Fibroblast of villous mesenchyme (primary cell): Measurements from ENCODE around the gene PRKAG1. TPM values are rescaled to one million over a fixed set of nuclear protein-coding genes. Genes with fewer than 3 reads are reported as not detected.
A peak's percentile ranks its signal among the peaks of the same experiment; 100 is the strongest.

Source experiments
- DNase-seq: peaks from one replicate; pipeline ENCODE4 v3.0.0-alpha.2; 2010; ENCODE audit warnings: low read depth
- H3K4me3 ChIP-seq: 2 replicates; pipeline ENCODE4 v1.5.1; 2011; ENCODE audit warnings: low read depth, mild to moderate bottlenecking, low read length
- CTCF ChIP-seq: IDR thresholded peaks from 2 replicates; pipeline ENCODE4 v1.5.1; 2012; ENCODE audit warnings: low read depth, mild to moderate bottlenecking, low read length; ENCODE audit not compliant: insufficient read depth
- total RNA-seq: library from RNA; depleted of rRNA; stranded (reverse); fragments of >200 nt; gene quantifications from 2 replicates; pipeline ENCODE4 v1.2.3, GENCODE V29; 2012

Gene PRKAG1
- total RNA-seq, 1 donor, result 62.2 TPM

- peak overlapping the region; percentile 10 for H3K4me3 ChIP-seq
- no peak for TF ChIP-seq CTCF
- DNase-seq, result no peak
These were observed 38.8 kb downstream of the PRKAG1 start for GRCh38 chr12:48979602-48980388.

- DNase-seq, result no peak
- TF ChIP-seq CTCF, result no peak
- peak overlapping the region; percentile 10 for H3K4me3 ChIP-seq
These were observed 39.6 kb downstream of the PRKAG1 start for GRCh38 chr12:48978741-48979601.

GRCh38 chr12:48978291-48978740 lies 40.3 kb downstream of the PRKAG1 start, which contains the start of gene WNT1:
WNT1 (plus strand) TSS chr12:48978322; CDS start chr12:48978651, 329 bp downstream.
- no peak for TF ChIP-seq CTCF
- peak within 1 kb of the TSS; percentile 15 for H3K4me3 ChIP-seq

GRCh38 chr12:48977290-48978281 lies 41.0 kb downstream of the PRKAG1 start:
- DNase-seq, result no peak
- TF ChIP-seq CTCF, result peak; percentile 75
- no peak overlapping the region for H3K4me3 ChIP-seq

More at GRCh38 chr12:48978291-48978740, 40.3 kb downstream of the PRKAG1 start, which contains the start of gene WNT1:
- DNase-seq, result no peak

- peak; percentile 42 for TF ChIP-seq CTCF
- no peak for DNase-seq
- H3K4me3 ChIP-seq, result no peak overlapping the region
These were observed 44.5 kb downstream of the PRKAG1 start for GRCh38 chr12:48973941-48974673.
